Measurements from ENCODE around the gene COL4A6. TPM values are rescaled to one million over a fixed set of nuclear protein-coding genes. Genes with fewer than 3 reads are reported as not detected.

The COL4A6 gene
- total and polyA plus RNA-seq, 10 of the 15 experiments (the other 5 are each of a cell fraction or from before 2014, with no cell fraction given), result 0.02 to 0.56 (median 0.05) TPM; not detected in 3

DNA sequence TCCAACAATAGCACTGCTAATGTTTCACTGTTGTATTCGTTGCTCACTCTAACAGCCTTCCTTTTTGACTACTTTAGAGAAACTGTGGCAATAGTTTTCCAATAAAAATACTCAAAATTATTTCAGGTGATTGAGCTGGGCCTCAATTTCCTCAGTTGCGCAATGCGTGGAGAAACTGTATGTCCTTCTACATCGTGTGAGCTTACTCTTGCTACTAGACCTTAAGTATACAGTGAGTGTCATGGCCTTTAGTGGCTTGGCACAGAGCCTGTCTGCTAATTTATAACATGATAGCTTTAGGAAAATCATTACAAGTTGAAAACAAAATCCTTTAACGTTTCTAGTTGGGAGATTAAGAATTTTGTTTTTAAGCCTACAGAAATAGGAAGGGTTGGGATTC is 114.5 kb downstream of the COL4A6 start:
- ChIA-PET POLR2A (no interaction called here), RAD21 (ENCODE audit: unreplicated experiment) (no interaction called here), CTCF (no interaction called here), SMC1A (ENCODE audit: uncharacterized antibody, unreplicated experiment) (no interaction called here)
- WGBS (ENCODE audit: insufficient coverage, insufficient replicate concordance, low lambda C conversion rate, missing lambda C conversion rate), result 46% methylated on average over 5 of the region's 5 CpGs
- no peak for DNase-seq (ENCODE audit: low read depth, low spot score)
- ATAC-seq, result no peak
- H3K4me3 ChIP-seq, result no peak overlapping the region
- H3K27ac ChIP-seq (ENCODE audit: control insufficient read depth, insufficient read depth), result no peak overlapping the region
- in situ Hi-C loops (cut with MboI) (no loop called here), intact Hi-C loops (cut with micrococcal nuclease; ENCODE audit: unreplicated experiment) (no loop called here)
- no peaks in the 10 kb centered on the region for H3K36me3 ChIP-seq (ENCODE audit: control insufficient read depth in 2 of 2, insufficient read depth in 2 of 2, low read length in 1 of 2)
- no peak overlapping the region for H3K4me2 ChIP-seq (ENCODE audit: control insufficient read depth, insufficient read depth)
- H3K9me3 ChIP-seq (replicated peaks; ENCODE audit: control insufficient read depth, insufficient read depth, low read length), result no peaks in the 10 kb centered on the region
- BruUV-seq (replicated peaks), result no TSS peak
- TF ChIP-seq ZNF207 (IDR thresholded peaks at IDR 0.05; ENCODE audit: borderline replicate concordance) (no peak), POLR2AphosphoS5 (IDR thresholded peaks at IDR 0.05; ENCODE audit: low read length) (no peak), ZNF592 (IDR thresholded peaks at IDR 0.05) (no peak), NBN (IDR thresholded peaks at IDR 0.05) (no peak), NR2F1 (conservative IDR thresholded peaks at IDR 0.05) (no peak)
- TF ChIP-seq, protein P1, sequence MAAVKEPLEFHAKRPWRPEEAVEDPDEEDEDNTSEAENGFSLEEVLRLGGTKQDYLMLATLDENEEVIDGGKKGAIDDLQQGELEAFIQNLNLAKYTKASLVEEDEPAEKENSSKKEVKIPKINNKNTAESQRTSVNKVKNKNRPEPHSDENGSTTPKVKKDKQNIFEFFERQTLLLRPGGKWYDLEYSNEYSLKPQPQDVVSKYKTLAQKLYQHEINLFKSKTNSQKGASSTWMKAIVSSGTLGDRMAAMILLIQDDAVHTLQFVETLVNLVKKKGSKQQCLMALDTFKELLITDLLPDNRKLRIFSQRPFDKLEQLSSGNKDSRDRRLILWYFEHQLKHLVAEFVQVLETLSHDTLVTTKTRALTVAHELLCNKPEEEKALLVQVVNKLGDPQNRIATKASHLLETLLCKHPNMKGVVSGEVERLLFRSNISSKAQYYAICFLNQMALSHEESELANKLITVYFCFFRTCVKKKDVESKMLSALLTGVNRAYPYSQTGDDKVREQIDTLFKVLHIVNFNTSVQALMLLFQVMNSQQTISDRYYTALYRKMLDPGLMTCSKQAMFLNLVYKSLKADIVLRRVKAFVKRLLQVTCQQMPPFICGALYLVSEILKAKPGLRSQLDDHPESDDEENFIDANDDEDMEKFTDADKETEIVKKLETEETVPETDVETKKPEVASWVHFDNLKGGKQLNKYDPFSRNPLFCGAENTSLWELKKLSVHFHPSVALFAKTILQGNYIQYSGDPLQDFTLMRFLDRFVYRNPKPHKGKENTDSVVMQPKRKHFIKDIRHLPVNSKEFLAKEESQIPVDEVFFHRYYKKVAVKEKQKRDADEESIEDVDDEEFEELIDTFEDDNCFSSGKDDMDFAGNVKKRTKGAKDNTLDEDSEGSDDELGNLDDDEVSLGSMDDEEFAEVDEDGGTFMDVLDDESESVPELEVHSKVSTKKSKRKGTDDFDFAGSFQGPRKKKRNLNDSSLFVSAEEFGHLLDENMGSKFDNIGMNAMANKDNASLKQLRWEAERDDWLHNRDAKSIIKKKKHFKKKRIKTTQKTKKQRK (IDR thresholded peaks at IDR 0.05; ENCODE audit: low read depth, low read length), result no peak
- H2AFZ ChIP-seq (ENCODE audit: control insufficient read depth, low read depth, low read length), result no peak overlapping the region
- no peaks in the 10 kb centered on the region for H4K20me1 ChIP-seq (ENCODE audit: control insufficient read depth, insufficient read depth)
- no peak for FAIRE-seq
- no peaks in the 10 kb centered on the region for H3K27me3 ChIP-seq (replicated peaks in 1 of 2; ENCODE audit: control insufficient read depth in 2 of 2, insufficient read depth in 2 of 2, low read length in 1 of 2)
- no peaks in the 10 kb centered on the region for H3K4me1 ChIP-seq (ENCODE audit: control insufficient read depth, insufficient read depth, low read length)
- no peak overlapping the region for H3K9ac ChIP-seq (ENCODE audit: control insufficient read depth, insufficient read depth, low read length)
- H3K79me2 ChIP-seq (ENCODE audit: control insufficient read depth, insufficient read depth, low read length), result no peaks in the 10 kb centered on the region
